Measurements from ENCODE around the gene PRPF19. TPM values are rescaled to one million over a fixed set of nuclear protein-coding genes. Genes with fewer than 3 reads are reported as not detected.

The PRPF19 gene
- total RNA-seq, 2 experiments from 2014 or later = 161 TPM

- H3K9me3 Mint-ChIP-seq (ENCODE audit: insufficient read depth) = no peaks in the 10 kb centered on the region
- no peaks in the 10 kb centered on the region for H3K27me3 Mint-ChIP-seq (ENCODE audit: low read depth)
- DNase-seq (no peak), ATAC-seq (no peak)
- no peak overlapping the region for H3K4me3 Mint-ChIP-seq
- H3K4me1 Mint-ChIP-seq (ENCODE audit: low read depth) = peaks cover 17% of the 10 kb centered on the region
- H3K27ac Mint-ChIP-seq = no peak overlapping the region
- peaks cover 27% of the 10 kb centered on the region for H3K36me3 Mint-ChIP-seq (ENCODE audit: low read depth)
- ChIA-PET POLR2A (no interaction called here), CTCF (interaction anchor here (0.8 to 12.9 kb wide), 2 partner anchors 29 to 45 kb away, joined by 3 to 610 read pairs; partner anchors contain the start of gene CCDC86)
Observed at GRCh38 chr11:60879971-60880588, 26.3 kb downstream of the PRPF19 start.

- DNase-seq (no peak), ATAC-seq (no peak)
- no peak overlapping the region for H3K27ac Mint-ChIP-seq
- ChIA-PET CTCF (interaction anchor here (4.2 to 12.6 kb wide), 2 partner anchors 10 to 48 kb away, joined by 25 to 122 read pairs; no protein-coding TSS in a partner anchor), POLR2A (no interaction called here)
- no peaks in the 10 kb centered on the region for H3K9me3 Mint-ChIP-seq (ENCODE audit: insufficient read depth)
- H3K4me3 Mint-ChIP-seq = no peak overlapping the region
- no peaks in the 10 kb centered on the region for H3K27me3 Mint-ChIP-seq (ENCODE audit: low read depth)
- H3K36me3 Mint-ChIP-seq (ENCODE audit: low read depth) = peaks cover 25% of the 10 kb centered on the region
- H3K4me1 Mint-ChIP-seq (ENCODE audit: low read depth) = peaks cover 24% of the 10 kb centered on the region
Observed at GRCh38 chr11:60879104-60879503, 27.3 kb downstream of the PRPF19 start.

GRCh38 chr11:60878245-60879101, 27.9 kb downstream of the PRPF19 start:
- ATAC-seq = no peak
- Mint-ChIP-seq H3K27me3 (ENCODE audit: low read depth) (no peaks in the 10 kb centered on the region), H3K36me3 (ENCODE audit: low read depth) (peaks cover 25% of the 10 kb centered on the region), H3K4me3 (no peak overlapping the region), H3K9me3 (ENCODE audit: insufficient read depth) (no peaks in the 10 kb centered on the region), H3K4me1 (ENCODE audit: low read depth) (peaks cover 31% of the 10 kb centered on the region), H3K27ac (no peak overlapping the region)
- no peak for DNase-seq
- CTCF ChIA-PET = interaction anchor here (2.2 to 12.6 kb wide), 3 partner anchors 10 to 47 kb away, joined by 6 to 122 read pairs (median 25); no protein-coding TSS in a partner anchor
- POLR2A ChIA-PET = no interaction called here

- Mint-ChIP-seq H3K27ac (peak overlapping the region; percentile 5), H3K27me3 (ENCODE audit: low read depth) (no peaks in the 10 kb centered on the region), H3K4me3 (no peak overlapping the region), H3K9me3 (ENCODE audit: insufficient read depth) (no peaks in the 10 kb centered on the region), H3K4me1 (ENCODE audit: low read depth) (peaks cover 54% of the 10 kb centered on the region), H3K36me3 (ENCODE audit: low read depth) (peaks cover 17% of the 10 kb centered on the region)
- no peak for DNase-seq
- CTCF ChIA-PET = interaction anchor here (0.8 to 12.6 kb wide), 4 partner anchors 13 to 45 kb away, joined by 3 to 122 read pairs (median 14); no protein-coding TSS in a partner anchor
- POLR2A ChIA-PET = no interaction called here
- ATAC-seq = no peak
Observed at GRCh38 chr11:60876168-60876485, 30.3 kb downstream of the PRPF19 start.

- no peak for ATAC-seq
- Mint-ChIP-seq H3K4me1 (ENCODE audit: low read depth) (peaks cover 55% of the 10 kb centered on the region), H3K9me3 (ENCODE audit: insufficient read depth) (no peaks in the 10 kb centered on the region), H3K27me3 (ENCODE audit: low read depth) (no peaks in the 10 kb centered on the region), H3K27ac (no peak overlapping the region), H3K4me3 (no peak overlapping the region), H3K36me3 (ENCODE audit: low read depth) (peaks cover 12% of the 10 kb centered on the region)
- ChIA-PET POLR2A (interaction anchor here (0.6 kb wide), 1 partner anchor 1761 kb away, joined by 3 read pairs; no protein-coding TSS in a partner anchor), CTCF (interaction anchor here (0.8 to 12.6 kb wide), 4 partner anchors 13 to 44 kb away, joined by 3 to 122 read pairs (median 14); no protein-coding TSS in a partner anchor)
- no peak for DNase-seq
Observed at GRCh38 chr11:60875366-60876167, 30.8 kb downstream of the PRPF19 start.

- ChIA-PET CTCF (interaction anchor here (4.2 to 12.6 kb wide), 3 partner anchors 14 to 43 kb away, joined by 25 to 122 read pairs (median 86); no protein-coding TSS in a partner anchor), POLR2A (no interaction called here)
- no peak for ATAC-seq
- H3K27me3 Mint-ChIP-seq (ENCODE audit: low read depth) = no peaks in the 10 kb centered on the region
- H3K4me3 Mint-ChIP-seq = no peak overlapping the region
- peaks cover 56% of the 10 kb centered on the region for H3K4me1 Mint-ChIP-seq (ENCODE audit: low read depth)
- no peak for DNase-seq
- H3K9me3 Mint-ChIP-seq (ENCODE audit: insufficient read depth) = no peaks in the 10 kb centered on the region
- peak overlapping the region; percentile 87 for H3K27ac Mint-ChIP-seq
- H3K36me3 Mint-ChIP-seq (ENCODE audit: low read depth) = peaks cover 12% of the 10 kb centered on the region
Observed at GRCh38 chr11:60874421-60875365, 31.7 kb downstream of the PRPF19 start.

- peaks cover 9% of the 10 kb centered on the region for H3K36me3 Mint-ChIP-seq (ENCODE audit: low read depth)
- peak overlapping the region; percentile 87 for H3K27ac Mint-ChIP-seq
- DNase-seq = no peak
- H3K27me3 Mint-ChIP-seq (ENCODE audit: low read depth) = no peaks in the 10 kb centered on the region
- ATAC-seq = no peak
- ChIA-PET CTCF (interaction anchor here (1.0 to 12.6 kb wide), 3 partner anchors 15 to 42 kb away, joined by 3 to 122 read pairs (median 86); no protein-coding TSS in a partner anchor), POLR2A (interaction anchor here (1.2 kb wide), 1 partner anchor 34 kb away, joined by 3 read pairs; no protein-coding TSS in a partner anchor)
- H3K4me1 Mint-ChIP-seq (ENCODE audit: low read depth) = peaks cover 63% of the 10 kb centered on the region
- no peak overlapping the region for H3K4me3 Mint-ChIP-seq
- H3K9me3 Mint-ChIP-seq (ENCODE audit: insufficient read depth) = no peaks in the 10 kb centered on the region
Observed at GRCh38 chr11:60873533-60873932, 32.9 kb downstream of the PRPF19 start.

GRCh38 chr11:60872961-60873524, 33.3 kb downstream of the PRPF19 start:
- ATAC-seq (no peak), DNase-seq (no peak)
- no peaks in the 10 kb centered on the region for H3K27me3 Mint-ChIP-seq (ENCODE audit: low read depth)
- H3K4me3 Mint-ChIP-seq = no peak overlapping the region
- H3K27ac Mint-ChIP-seq = peak overlapping the region; percentile 87
- peaks cover 7% of the 10 kb centered on the region for H3K36me3 Mint-ChIP-seq (ENCODE audit: low read depth)
- H3K9me3 Mint-ChIP-seq (ENCODE audit: insufficient read depth) = no peaks in the 10 kb centered on the region
- ChIA-PET CTCF (interaction anchor here (1.0 to 12.6 kb wide), 3 partner anchors 16 to 42 kb away, joined by 3 to 122 read pairs (median 86); no protein-coding TSS in a partner anchor), POLR2A (interaction anchor here (1.2 kb wide), 1 partner anchor 33 kb away, joined by 3 read pairs; no protein-coding TSS in a partner anchor)
- H3K4me1 Mint-ChIP-seq (ENCODE audit: low read depth) = peaks cover 68% of the 10 kb centered on the region

DNA sequence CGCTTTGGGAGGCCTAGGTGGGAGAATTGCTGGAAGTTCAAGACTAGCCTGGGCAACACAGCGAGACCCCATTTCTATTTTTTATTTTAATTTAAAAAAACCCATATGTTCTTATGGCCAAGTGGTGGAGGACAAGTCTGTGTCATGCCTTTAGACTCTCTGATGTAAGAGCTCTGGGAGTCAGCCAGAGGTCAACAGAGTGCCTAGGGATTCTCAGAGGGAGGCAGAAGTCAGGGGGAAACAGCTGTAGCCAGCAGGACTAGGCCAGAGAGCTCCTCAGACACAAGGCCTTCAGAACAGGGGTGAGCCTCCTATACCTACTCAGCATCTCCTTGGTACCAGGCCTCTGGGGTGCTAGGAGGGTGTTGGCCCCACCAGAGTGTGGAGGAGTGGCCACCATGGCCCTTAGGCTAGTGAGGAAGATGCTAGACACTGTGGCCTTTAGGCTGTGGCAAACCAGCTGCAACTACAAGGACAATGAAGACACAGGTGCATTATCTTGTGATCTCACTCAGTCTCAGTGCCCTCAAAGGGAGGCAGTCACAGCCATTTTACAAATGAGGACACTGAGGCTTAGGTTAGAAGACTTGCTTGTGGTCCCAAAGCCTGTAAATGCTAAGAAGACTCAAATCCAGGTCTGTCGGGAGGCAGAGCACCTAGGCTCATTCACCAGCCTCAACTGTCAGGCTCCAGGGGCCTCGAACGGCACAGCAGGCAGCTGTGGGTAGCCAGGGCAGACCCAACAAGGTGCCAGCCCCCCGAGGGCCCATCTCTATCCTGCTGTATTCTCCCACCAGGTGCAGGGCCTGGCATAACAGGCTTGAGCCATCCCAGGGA, 34.0 kb downstream of the PRPF19 start:
- peaks cover 73% of the 10 kb centered on the region for H3K4me1 Mint-ChIP-seq (ENCODE audit: low read depth)
- POLR2A ChIA-PET = interaction anchor here (0.7 to 1.4 kb wide), 4 partner anchors 17 to 35 kb away, joined by 3 to 4 read pairs (median 4); partner anchors contain the start of gene PTGDR2
- CTCF ChIA-PET = interaction anchor here (1.0 to 12.6 kb wide), 6 partner anchors 10 to 41 kb away, joined by 3 to 122 read pairs (median 8); no protein-coding TSS in a partner anchor
- peak overlapping the region; percentile 47 for H3K4me3 Mint-ChIP-seq
- H3K27me3 Mint-ChIP-seq (ENCODE audit: low read depth) = no peaks in the 10 kb centered on the region
- H3K36me3 Mint-ChIP-seq (ENCODE audit: low read depth) = peaks cover 4% of the 10 kb centered on the region
- DNase-seq = no peak
- ATAC-seq = no peak
- H3K27ac Mint-ChIP-seq = peak overlapping the region; percentile 87
- H3K9me3 Mint-ChIP-seq (ENCODE audit: insufficient read depth) = no peaks in the 10 kb centered on the region
